SK-N-SH (cell line): ENCODE results near the gene IL21R. TPM values are rescaled to one million over a fixed set of nuclear protein-coding genes. Genes with fewer than 3 reads are reported as not detected.

Experiments used
- CTCF ChIA-PET: fragments of 300-600, 350-600 bp; formaldehyde crosslinking; extraction: SDS; loops from one replicate; lab custom pipeline; 2021; lab: Yijun Ruan, JAX
- POLR2A ChIA-PET: fragments of 350-600 bp; sonication (Branson Sonifier 250); formaldehyde crosslinking; extraction: SDS; loops from one replicate; lab custom pipeline; 2020; ENCODE audit warnings: antibody characterized with exemption, inconsistent platforms; lab: Yijun Ruan, JAX
- DNase-seq: peaks from one replicate; pipeline ENCODE4 v3.0.0; 2012
- H2AFZ ChIP-seq: fragments of 200-600 bp; sonication (generic); 2 replicates; pipeline ENCODE4 v1.8.1; 2016; ENCODE audit warnings: antibody characterized with exemption, mild to moderate bottlenecking, low read depth
- H3F3A ChIP-seq: fragments of 200-600 bp; sonication (generic); replicated peaks from 2 replicates; pipeline ENCODE3; 2016; ENCODE audit warnings: antibody characterized with exemption, mild to moderate bottlenecking; ENCODE audit not compliant: insufficient read depth
- H3K27ac ChIP-seq, 2 experiments: fragments of 200-500 bp in 1 of 2; fragments of 200-600 bp in 1 of 2; sonication (Bioruptor generic) in 1 of 2; sonication (generic), shearing (Covaris generic) in 1 of 2; 2 replicates each; pipeline versions ENCODE4 v1.5.1 to v1.6.1; 2014 to 2016; ENCODE audit warnings: low read depth in 2 of 2, inconsistent platforms in 1 of 2, low read length in 1 of 2, mild to moderate bottlenecking in 1 of 2, mixed read lengths in 1 of 2
- H3K27me3 ChIP-seq: fragments of 200-600 bp; sonication (generic), shearing (Covaris generic); 2 replicates; pipeline ENCODE4 v1.6.1; 2016; ENCODE audit warnings: mixed run types; ENCODE audit not compliant: insufficient read depth
- H3K36me3 ChIP-seq, 2 experiments: fragments of 200-500 bp in 1 of 2; fragments of 200-600 bp in 1 of 2; sonication (Bioruptor generic) in 1 of 2; sonication (generic) in 1 of 2; replicated peaks in 1 of 2; 2 replicates each; pipeline versions ENCODE3 to v1.5.1; 2014 to 2016; ENCODE audit warnings: low read length in 1 of 2, mild to moderate bottlenecking in 1 of 2; ENCODE audit not compliant: insufficient read depth in 2 of 2, control insufficient read depth in 1 of 2
- H3K4me1 ChIP-seq, 2 experiments: fragments of 200-500 bp in 1 of 2; fragments of 200-600 bp in 1 of 2; sonication (Bioruptor generic) in 1 of 2; sonication (generic), shearing (Covaris generic) in 1 of 2; 2 replicates each; pipeline versions ENCODE4 v1.5.1 to v1.6.1; 2014 to 2016; ENCODE audit warnings: low read depth in 1 of 2, low read length in 1 of 2, mixed run types in 1 of 2; ENCODE audit not compliant: insufficient read depth in 2 of 2, control insufficient read depth in 1 of 2
- H3K4me2 ChIP-seq: fragments of 200-600 bp; sonication (generic), shearing (Covaris generic); 2 replicates; pipeline ENCODE4 v1.6.1; 2017; ENCODE audit warnings: mixed run types
- H3K4me3 ChIP-seq, 2 experiments: fragments of 200-500 bp in 1 of 2; fragments of 200-600 bp in 1 of 2; sonication (Bioruptor generic) in 1 of 2; sonication (generic), shearing (Covaris generic) in 1 of 2; 2 replicates each; pipeline versions ENCODE4 v1.5.1 to v1.8.1; 2014 to 2016; ENCODE audit warnings: low read depth in 2 of 2, inconsistent platforms in 1 of 2, low read length in 1 of 2, mild to moderate bottlenecking in 1 of 2, mixed read lengths in 1 of 2, moderate library complexity in 1 of 2
- H3K79me2 ChIP-seq: fragments of 200-600 bp; sonication (generic); 2 replicates; pipeline ENCODE4 v1.8.1; 2017; ENCODE audit warnings: mild to moderate bottlenecking; ENCODE audit not compliant: insufficient read depth
- H3K9ac ChIP-seq: fragments of 200-600 bp; sonication (generic); 2 replicates; pipeline ENCODE4 v1.6.1; 2017; ENCODE audit warnings: mixed run types
- H3K9me2 ChIP-seq: fragments of 200-600 bp; sonication (generic); 2 replicates; pipeline ENCODE4 v1.6.1; 2017; ENCODE audit warnings: mixed run types
- H3K9me3 ChIP-seq: fragments of 200-600 bp; sonication (generic); 2 replicates; pipeline ENCODE4 v1.6.1; 2017; ENCODE audit warnings: mixed run types, mild to moderate bottlenecking, moderate library complexity
- H4K20me1 ChIP-seq: fragments of 200-600 bp; sonication (generic); 2 replicates; pipeline ENCODE4 v1.6.1; 2017; ENCODE audit warnings: mild to moderate bottlenecking, mixed run types; ENCODE audit not compliant: insufficient read depth
- CHD2 ChIP-seq: fragments of 150-350 bp; IDR thresholded peaks from 2 replicates; pipeline ENCODE4 v1.6.1; 2018; ENCODE audit warnings: low read length; ENCODE audit not compliant: partially characterized antibody
- EP300 ChIP-seq, 2 experiments: IDR thresholded peaks; 2 replicates each; pipeline versions ENCODE4 v1.4.0 to v1.6.1; 2012; ENCODE audit warnings: borderline replicate concordance in 1 of 2, low read depth in 1 of 2, low read length in 1 of 2
- FOSL2 ChIP-seq: IDR thresholded peaks from 2 replicates; pipeline ENCODE4 v1.4.0; 2012; ENCODE audit warnings: low read depth, mild to moderate bottlenecking, moderate library complexity, borderline replicate concordance
- FOXJ3 ChIP-seq: sonication (generic); formaldehyde crosslinking; IDR thresholded peaks from 2 replicates; pipeline ENCODE4 v1.5.1; 2020; ENCODE audit warnings: mild to moderate bottlenecking, missing genetic modification reagents
- GATA2 ChIP-seq: sonication (generic); formaldehyde crosslinking; IDR thresholded peaks from 2 replicates; pipeline ENCODE4 v1.5.0; 2020; ENCODE audit warnings: mild to moderate bottlenecking, missing genetic modification reagents
- JUND ChIP-seq: IDR thresholded peaks from 2 replicates; pipeline ENCODE4 v1.4.0; 2012
- NFIC ChIP-seq: IDR thresholded peaks from 2 replicates; pipeline ENCODE4 v1.4.0; 2012; ENCODE audit warnings: borderline replicate concordance
- POLR2AphosphoS5 ChIP-seq: IDR thresholded peaks from 2 replicates; pipeline ENCODE4 v1.6.1; 2012; ENCODE audit warnings: low read depth, low read length
- REST ChIP-seq: IDR thresholded peaks from 2 replicates; pipeline ENCODE4 v1.6.1; 2012; ENCODE audit warnings: mild to moderate bottlenecking, low read depth, low read length, moderate library complexity
- RFX5 ChIP-seq: IDR thresholded peaks from 2 replicates; pipeline ENCODE4 v1.6.1; 2012; ENCODE audit warnings: mild to moderate bottlenecking, improper control_type of control experiment, low read length
- RXRA ChIP-seq: IDR thresholded peaks from 2 replicates; pipeline ENCODE4 v1.4.0; 2012; ENCODE audit warnings: low read depth, mild to moderate bottlenecking, borderline replicate concordance
- SMC3 ChIP-seq: IDR thresholded peaks from 2 replicates; pipeline ENCODE4 v1.6.1; 2012; ENCODE audit warnings: low read depth, low read length, improper control_type of control experiment
- TAF1 ChIP-seq: IDR thresholded peaks from 2 replicates; pipeline ENCODE4 v1.6.1; 2012; ENCODE audit warnings: low read depth, mild to moderate bottlenecking, low read length, moderate library complexity, borderline replicate concordance
- USF1 ChIP-seq: IDR thresholded peaks from 2 replicates; pipeline ENCODE4 v1.4.0; 2012; ENCODE audit warnings: low read depth, borderline replicate concordance
- USF2 ChIP-seq: fragments of 150-350 bp; IDR thresholded peaks from 2 replicates; pipeline ENCODE4 v1.6.1; 2017; ENCODE audit warnings: antibody characterized with exemption, low read length, low read depth, borderline replicate concordance
- YY1 ChIP-seq: IDR thresholded peaks from 2 replicates; pipeline ENCODE4 v1.4.0; 2012; ENCODE audit warnings: low read depth, mild to moderate bottlenecking
- WGBS: methylation state at CpG from one replicate; pipeline ENCODE4 v1.1.6; 2017; ENCODE audit warnings: low lambda C conversion rate; 5-methylcytosine and 5-hydroxymethylcytosine counted together
- polyA plus RNA-seq, 3 experiments: library from polyadenylated mRNA; depleted of rRNA; stranded (reverse); fragments of >200 nt; gene quantifications; 2 replicates each; pipeline ENCODE4 v1.2.3, GENCODE V29; 2012
- TF ChIP-seq, protein P1 (sequence below): fragments of 150-350 bp; IDR thresholded peaks from 2 replicates; pipeline ENCODE4 v1.6.1; 2016; ENCODE audit warnings: mild to moderate bottlenecking, low read depth, low read length
- TF ChIP-seq, protein P2 (sequence below): IDR thresholded peaks from 2 replicates; pipeline ENCODE4; 2012

Gene IL21R
- polyA plus RNA-seq, 1 of the 3 experiments (the other 2 are of a cell fraction), result 0.13 TPM

- DNase-seq, result no peak
- Histone ChIP-seq H3K79me2 (no peaks in the 10 kb centered on the region), H3K27me3 (no peaks in the 10 kb centered on the region), H3F3A (no peaks in the 10 kb centered on the region), H3K9me2 (no peaks in the 10 kb centered on the region), H3K36me3 (no peaks in the 10 kb centered on the region), H3K4me1 (no peaks in the 10 kb centered on the region), H3K4me3 (no peak overlapping the region), H2AFZ (no peak overlapping the region), H3K9me3 (no peaks in the 10 kb centered on the region), H3K9ac (no peak overlapping the region), H4K20me1 (no peaks in the 10 kb centered on the region), H3K27ac (no peak overlapping the region), H3K4me2 (no peak overlapping the region)
- no peak for TF ChIP-seq GATA2 (CRISPR knock-in tag)
- no peak for TF ChIP-seq JUND
- TF ChIP-seq, protein P1, sequence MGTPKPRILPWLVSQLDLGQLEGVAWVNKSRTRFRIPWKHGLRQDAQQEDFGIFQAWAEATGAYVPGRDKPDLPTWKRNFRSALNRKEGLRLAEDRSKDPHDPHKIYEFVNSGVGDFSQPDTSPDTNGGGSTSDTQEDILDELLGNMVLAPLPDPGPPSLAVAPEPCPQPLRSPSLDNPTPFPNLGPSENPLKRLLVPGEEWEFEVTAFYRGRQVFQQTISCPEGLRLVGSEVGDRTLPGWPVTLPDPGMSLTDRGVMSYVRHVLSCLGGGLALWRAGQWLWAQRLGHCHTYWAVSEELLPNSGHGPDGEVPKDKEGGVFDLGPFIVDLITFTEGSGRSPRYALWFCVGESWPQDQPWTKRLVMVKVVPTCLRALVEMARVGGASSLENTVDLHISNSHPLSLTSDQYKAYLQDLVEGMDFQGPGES, result no peak
- TF ChIP-seq FOXJ3, result no peak
- TF ChIP-seq YY1, result no peak
- TF ChIP-seq USF2, result no peak
- no peak for TF ChIP-seq RFX5
- TF ChIP-seq SMC3, result no peak
- CTCF ChIA-PET, result no interaction called here
- 42% methylated on average over 5 of the region's 5 CpGs for WGBS
- POLR2A ChIA-PET, result no interaction called here
Observed at GRCh38 chr16:27450196-27450549, 48.2 kb downstream of the IL21R start.

DNA sequence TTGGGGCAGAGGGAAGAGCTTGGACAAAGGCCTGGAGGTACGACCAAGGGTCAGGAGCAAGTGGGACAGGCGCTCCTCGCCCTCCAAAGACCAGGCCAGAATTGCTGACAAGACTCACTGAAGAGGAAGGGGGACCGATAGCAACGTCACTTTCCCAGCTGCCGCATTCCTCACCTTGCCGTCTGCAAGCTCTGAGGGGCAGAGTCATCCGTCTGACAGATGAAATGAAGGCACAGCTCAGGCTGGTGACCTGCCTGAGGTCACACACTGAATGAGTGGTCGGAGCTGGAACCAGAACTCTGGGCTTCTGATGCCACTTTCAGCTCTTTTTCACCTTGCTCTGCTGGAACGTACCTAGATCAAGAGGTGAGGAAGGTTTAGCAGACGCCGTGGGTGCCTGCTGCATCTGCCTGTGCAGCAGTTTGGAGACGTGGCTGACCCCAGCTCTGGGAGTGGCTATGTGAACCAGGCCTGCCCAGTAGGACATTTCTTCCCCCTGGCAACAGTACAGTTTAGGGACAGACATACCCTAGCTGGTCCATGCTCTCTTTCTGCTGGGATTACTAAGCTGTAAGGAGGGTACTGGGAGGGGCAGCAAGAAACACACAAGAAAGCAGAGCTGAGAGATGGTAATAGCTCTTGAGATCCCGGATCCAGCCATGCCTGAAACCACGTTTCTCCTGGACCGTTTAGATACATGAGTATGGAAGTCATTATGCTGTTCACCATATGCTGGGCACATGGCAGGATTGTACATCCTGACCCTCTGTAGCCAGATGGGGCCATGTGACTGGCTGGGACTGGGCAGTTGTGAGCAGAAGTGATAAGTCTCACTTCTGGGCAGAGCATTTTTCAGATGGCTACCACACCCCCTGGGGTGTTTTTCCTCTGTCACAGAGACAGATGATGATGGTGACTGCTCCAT is 50.9 kb downstream of the IL21R start:
- Histone ChIP-seq H3K27me3 (no peaks in the 10 kb centered on the region), H3K79me2 (no peaks in the 10 kb centered on the region), H4K20me1 (no peaks in the 10 kb centered on the region), H3K4me3 (no peak overlapping the region), H2AFZ (no peak overlapping the region), H3F3A (no peaks in the 10 kb centered on the region), H3K27ac (no peak overlapping the region), H3K9ac (no peak overlapping the region), H3K4me2 (no peak overlapping the region), H3K36me3 (no peaks in the 10 kb centered on the region), H3K9me2 (no peaks in the 10 kb centered on the region), H3K4me1 (no peaks in the 10 kb centered on the region; a peak in 1 of 4 replicates), H3K9me3 (no peaks in the 10 kb centered on the region)
- ChIA-PET CTCF (interaction anchor here (0.6 to 1.4 kb wide), 5 partner anchors 17 to 343 kb away, joined by 3 to 4 read pairs (median 3); no protein-coding TSS in a partner anchor), POLR2A (no interaction called here)
- WGBS, result 53% methylated on average over 13 of the region's 16 CpGs
- DNase-seq, result no peak
- TF ChIP-seq RXRA (no peak), FOSL2 (no peak), POLR2AphosphoS5 (no peak), CHD2 (no peak), REST (no peak), EP300 (IDR thresholded peaks at IDR 0.05; ENCODE audit: borderline replicate concordance in 1 of 2, low read depth in 1 of 2, low read length in 1 of 2) (no peak), NFIC (no peak), TAF1 (no peak), USF1 (no peak)
- TF ChIP-seq, protein P1, result no peak
- TF ChIP-seq, protein P2, sequence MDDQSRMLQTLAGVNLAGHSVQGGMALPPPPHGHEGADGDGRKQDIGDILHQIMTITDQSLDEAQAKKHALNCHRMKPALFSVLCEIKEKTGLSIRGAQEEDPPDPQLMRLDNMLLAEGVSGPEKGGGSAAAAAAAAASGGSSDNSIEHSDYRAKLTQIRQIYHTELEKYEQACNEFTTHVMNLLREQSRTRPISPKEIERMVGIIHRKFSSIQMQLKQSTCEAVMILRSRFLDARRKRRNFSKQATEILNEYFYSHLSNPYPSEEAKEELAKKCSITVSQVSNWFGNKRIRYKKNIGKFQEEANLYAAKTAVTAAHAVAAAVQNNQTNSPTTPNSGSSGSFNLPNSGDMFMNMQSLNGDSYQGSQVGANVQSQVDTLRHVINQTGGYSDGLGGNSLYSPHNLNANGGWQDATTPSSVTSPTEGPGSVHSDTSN, result no peak
